Measurements from ENCODE around the gene PTPN3. TPM values are rescaled to one million over a fixed set of nuclear protein-coding genes. Genes with fewer than 3 reads are reported as not detected.

PTPN3 gene
- total RNA-seq, 2 donors from 2014 or later, result 2.7 to 4.6 TPM

- Mint-ChIP-seq H3K36me3 (ENCODE audit: low read depth) (no peaks in the 10 kb centered on the region), H3K4me1 (no peaks in the 10 kb centered on the region), H3K4me3 (no peak overlapping the region), H3K9me3 (no peaks in the 10 kb centered on the region), H3K27ac (no peak overlapping the region), H3K27me3 (ENCODE audit: insufficient read depth) (no peaks in the 10 kb centered on the region)
- Histone ChIP-seq H3K36me3 (ENCODE audit: control insufficient read depth, insufficient read depth, low read length) (no peaks in the 10 kb centered on the region), H3K9ac (ENCODE audit: extremely low read depth, low read length, poor library complexity, severe bottlenecking) (no peak overlapping the region), H3K9me3 (ENCODE audit: control insufficient read depth, low read length) (no peaks in the 10 kb centered on the region), H3K4me1 (ENCODE audit: control insufficient read depth, insufficient read depth, low read length) (no peaks in the 10 kb centered on the region), H3K27me3 (ENCODE audit: control insufficient read depth, insufficient read depth, low read length, poor library complexity, severe bottlenecking) (no peaks in the 10 kb centered on the region), H3K27ac (ENCODE audit: low read depth, low read length) (no peak overlapping the region), H3K4me3 (ENCODE audit: low read length) (no peak overlapping the region)
- no peak for DNase-seq
- WGBS, 2 experiments (ENCODE audit: insufficient coverage in 1 of 2, insufficient read length in 1 of 2), result 87 to 90% methylated on average over 3 of the region's 3 CpGs
- no peak for TF ChIP-seq CTCF (conservative IDR thresholded peaks at IDR 0.05)
Observed at GRCh38 chr9:109385499-109385898, 112.6 kb downstream of the PTPN3 start.

- Histone ChIP-seq H3K27me3 (ENCODE audit: control insufficient read depth, insufficient read depth, low read length, poor library complexity, severe bottlenecking) (no peaks in the 10 kb centered on the region), H3K9ac (ENCODE audit: extremely low read depth, low read length, poor library complexity, severe bottlenecking) (no peak overlapping the region), H3K4me1 (ENCODE audit: control insufficient read depth, insufficient read depth, low read length) (no peaks in the 10 kb centered on the region), H3K9me3 (ENCODE audit: control insufficient read depth, low read length) (no peaks in the 10 kb centered on the region), H3K27ac (ENCODE audit: low read depth, low read length) (no peak overlapping the region), H3K36me3 (ENCODE audit: control insufficient read depth, insufficient read depth, low read length) (no peaks in the 10 kb centered on the region), H3K4me3 (ENCODE audit: low read length) (no peak overlapping the region)
- H3K36me3 Mint-ChIP-seq (ENCODE audit: low read depth), result no peaks in the 10 kb centered on the region
- no peaks in the 10 kb centered on the region for H3K9me3 Mint-ChIP-seq
- TF ChIP-seq CTCF (conservative IDR thresholded peaks at IDR 0.05), result no peak
- no peaks in the 10 kb centered on the region for H3K27me3 Mint-ChIP-seq (ENCODE audit: insufficient read depth)
- no peak for DNase-seq
- WGBS, 2 experiments (ENCODE audit: insufficient coverage in 1 of 2, insufficient read length in 1 of 2), result 92 to 94% methylated on average over 10 of the region's 10 CpGs
- no peak overlapping the region for H3K4me3 Mint-ChIP-seq
- no peaks in the 10 kb centered on the region for H3K4me1 Mint-ChIP-seq
- no peak overlapping the region for H3K27ac Mint-ChIP-seq
Observed at GRCh38 chr9:109383947-109384346, 114.2 kb downstream of the PTPN3 start.

GRCh38 chr9:109383356-109383755, 114.8 kb downstream of the PTPN3 start:
- Mint-ChIP-seq H3K4me1 (no peaks in the 10 kb centered on the region), H3K4me3 (no peak overlapping the region), H3K27me3 (ENCODE audit: insufficient read depth) (no peaks in the 10 kb centered on the region), H3K27ac (no peak overlapping the region), H3K9me3 (no peaks in the 10 kb centered on the region), H3K36me3 (ENCODE audit: low read depth) (peaks cover 5% of the 10 kb centered on the region)
- 91 to 94% methylated on average over 12 to 15 of the region's 15 CpGs for WGBS, 2 experiments (ENCODE audit: insufficient coverage in 1 of 2, insufficient read length in 1 of 2)
- no peak for DNase-seq
- H3K27ac ChIP-seq (ENCODE audit: low read depth, low read length), result no peak overlapping the region
- H3K4me3 ChIP-seq (ENCODE audit: low read length), result no peak overlapping the region
- no peaks in the 10 kb centered on the region for H3K9me3 ChIP-seq (ENCODE audit: control insufficient read depth, low read length)
- TF ChIP-seq CTCF (conservative IDR thresholded peaks at IDR 0.05), result no peak
- no peaks in the 10 kb centered on the region for H3K36me3 ChIP-seq (ENCODE audit: control insufficient read depth, insufficient read depth, low read length)
- no peaks in the 10 kb centered on the region for H3K27me3 ChIP-seq (ENCODE audit: control insufficient read depth, insufficient read depth, low read length, poor library complexity, severe bottlenecking)
- H3K9ac ChIP-seq (ENCODE audit: extremely low read depth, low read length, poor library complexity, severe bottlenecking), result no peak overlapping the region
- H3K4me1 ChIP-seq (ENCODE audit: control insufficient read depth, insufficient read depth, low read length), result no peaks in the 10 kb centered on the region

Data from endodermal cell (in vitro differentiated cells).